Neural crest cell (in vitro differentiated cells): Measurements from ENCODE around the gene FBXL22. TPM values are rescaled to one million over a fixed set of nuclear protein-coding genes. Genes with fewer than 3 reads are reported as not detected.

Source experiments
- DNase-seq: peaks from one replicate; pipeline ENCODE4 v3.0.0; 2021; ENCODE audit warnings: low read depth, mixed read lengths, low spot score
- H3K27ac Mint-ChIP-seq: one replicate; pipeline ENCODE4 v1.8.0; 2021; ENCODE audit warnings: mild to moderate bottlenecking, mixed read lengths; ENCODE audit not compliant: unreplicated experiment
- H3K27me3 Mint-ChIP-seq: 2 replicates; pipeline ENCODE4 v1.8.0; 2021; ENCODE audit warnings: low read depth, mild to moderate bottlenecking, mixed read lengths
- H3K36me3 Mint-ChIP-seq: 2 replicates; pipeline ENCODE4 v1.8.0; 2021; ENCODE audit warnings: low read depth, mild to moderate bottlenecking, mixed read lengths
- H3K4me1 Mint-ChIP-seq: 2 replicates; pipeline ENCODE4 v1.8.0; 2021; ENCODE audit warnings: mixed read lengths
- H3K4me3 Mint-ChIP-seq: one replicate; pipeline ENCODE4 v1.8.0; 2021; ENCODE audit warnings: mild to moderate bottlenecking, mixed read lengths
- H3K9me3 Mint-ChIP-seq: 2 replicates; pipeline ENCODE4 v1.8.0; 2021; ENCODE audit warnings: mixed read lengths
- total RNA-seq: library from RNA; stranded (reverse); gene quantifications from 2 replicates; pipeline ENCODE4 v1.2.1, GENCODE V29; 2021
- TF ChIP-seq, protein P1 (sequence below): fragments of 200-600 bp; sonication (generic); conservative IDR thresholded peaks from 2 replicates; pipeline ENCODE4 v1.5.0; 2021; ENCODE audit warnings: antibody characterized with exemption, mild to moderate bottlenecking

The FBXL22 gene
- total RNA-seq, 1 donor from 2014 or later = 0.93 TPM

GRCh38 chr15:63626955-63627354, 29.8 kb downstream of the FBXL22 start:
- no peaks in the 10 kb centered on the region for H3K9me3 Mint-ChIP-seq
- H3K27me3 Mint-ChIP-seq = no peaks in the 10 kb centered on the region
- no peak for DNase-seq
- TF ChIP-seq, protein P1, sequence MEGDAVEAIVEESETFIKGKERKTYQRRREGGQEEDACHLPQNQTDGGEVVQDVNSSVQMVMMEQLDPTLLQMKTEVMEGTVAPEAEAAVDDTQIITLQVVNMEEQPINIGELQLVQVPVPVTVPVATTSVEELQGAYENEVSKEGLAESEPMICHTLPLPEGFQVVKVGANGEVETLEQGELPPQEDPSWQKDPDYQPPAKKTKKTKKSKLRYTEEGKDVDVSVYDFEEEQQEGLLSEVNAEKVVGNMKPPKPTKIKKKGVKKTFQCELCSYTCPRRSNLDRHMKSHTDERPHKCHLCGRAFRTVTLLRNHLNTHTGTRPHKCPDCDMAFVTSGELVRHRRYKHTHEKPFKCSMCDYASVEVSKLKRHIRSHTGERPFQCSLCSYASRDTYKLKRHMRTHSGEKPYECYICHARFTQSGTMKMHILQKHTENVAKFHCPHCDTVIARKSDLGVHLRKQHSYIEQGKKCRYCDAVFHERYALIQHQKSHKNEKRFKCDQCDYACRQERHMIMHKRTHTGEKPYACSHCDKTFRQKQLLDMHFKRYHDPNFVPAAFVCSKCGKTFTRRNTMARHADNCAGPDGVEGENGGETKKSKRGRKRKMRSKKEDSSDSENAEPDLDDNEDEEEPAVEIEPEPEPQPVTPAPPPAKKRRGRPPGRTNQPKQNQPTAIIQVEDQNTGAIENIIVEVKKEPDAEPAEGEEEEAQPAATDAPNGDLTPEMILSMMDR = no peak
- no peak overlapping the region for H3K27ac Mint-ChIP-seq
- peaks cover 29% of the 10 kb centered on the region for H3K36me3 Mint-ChIP-seq
- H3K4me3 Mint-ChIP-seq = no peak overlapping the region
- H3K4me1 Mint-ChIP-seq = peaks cover 3% of the 10 kb centered on the region

GRCh38 chr15:63628123-63628822, 31.1 kb downstream of the FBXL22 start:
- Mint-ChIP-seq H3K27ac (no peak overlapping the region), H3K27me3 (no peaks in the 10 kb centered on the region), H3K9me3 (no peaks in the 10 kb centered on the region), H3K4me1 (peaks cover 3% of the 10 kb centered on the region), H3K4me3 (no peak overlapping the region), H3K36me3 (peaks cover 20% of the 10 kb centered on the region)
- TF ChIP-seq, protein P1 = no peak
- no peak for DNase-seq

- TF ChIP-seq, protein P1 = no peak
- DNase-seq = no peak
- peaks cover 3% of the 10 kb centered on the region for H3K4me1 Mint-ChIP-seq
- peaks cover 15% of the 10 kb centered on the region for H3K36me3 Mint-ChIP-seq
- no peak overlapping the region for H3K4me3 Mint-ChIP-seq
- no peaks in the 10 kb centered on the region for H3K9me3 Mint-ChIP-seq
- no peak overlapping the region for H3K27ac Mint-ChIP-seq
- no peaks in the 10 kb centered on the region for H3K27me3 Mint-ChIP-seq
Measured at GRCh38 chr15:63630036-63630751, 33.0 kb downstream of the FBXL22 start.

- peaks cover 15% of the 10 kb centered on the region for H3K36me3 Mint-ChIP-seq
- TF ChIP-seq, protein P1 = no peak
Measured at GRCh38 chr15:63633312-63633711, 36.1 kb downstream of the FBXL22 start.

DNA sequence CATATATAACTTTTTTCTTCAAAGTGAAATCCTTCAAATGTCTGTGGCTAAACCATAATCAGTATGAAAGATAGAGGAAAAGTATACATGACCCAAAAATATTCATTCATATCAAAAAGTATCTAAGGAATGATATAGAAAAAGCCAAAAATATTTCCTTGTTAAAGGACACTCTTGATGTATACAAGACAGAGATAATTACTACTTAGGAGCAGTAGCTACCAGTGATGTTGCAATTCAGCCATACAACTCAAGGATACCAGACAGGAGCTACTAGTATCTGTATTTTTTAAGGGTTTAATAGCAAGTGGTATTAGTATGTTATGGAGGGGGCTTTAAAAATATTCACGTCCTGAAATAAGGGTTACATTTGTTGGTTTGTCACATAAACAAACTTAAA, 37.0 kb downstream of the FBXL22 start:
- TF ChIP-seq, protein P1 = no peak
- Mint-ChIP-seq H3K4me1 (no peaks in the 10 kb centered on the region), H3K4me3 (no peak overlapping the region), H3K27ac (no peak overlapping the region), H3K27me3 (no peaks in the 10 kb centered on the region), H3K36me3 (peaks cover 14% of the 10 kb centered on the region), H3K9me3 (no peaks in the 10 kb centered on the region)
- no peak for DNase-seq

More at GRCh38 chr15:63633312-63633711, 36.1 kb downstream of the FBXL22 start:
- no peak for DNase-seq
- Mint-ChIP-seq H3K27me3 (no peaks in the 10 kb centered on the region), H3K9me3 (no peaks in the 10 kb centered on the region), H3K4me3 (no peak overlapping the region), H3K4me1 (peaks cover 3% of the 10 kb centered on the region), H3K27ac (no peak overlapping the region)
